Lung (tissue), 12 donors: ENCODE data around the gene DAG1. TPM values are rescaled to one million over a fixed set of nuclear protein-coding genes. Genes with fewer than 3 reads are reported as not detected.

ENCODE experiments used
- ATAC-seq: fragments of 200-7000 bp; cut with Tn5 transposase; one replicate; pipeline ENCODE4 v1.9.1; 2020; ENCODE audit warnings: moderate number of reproducible peaks; ENCODE audit not compliant: insufficient read depth, low FRiP score
- DNase-seq, 3 donors: peaks; one replicate each; pipeline ENCODE4 v3.0.0-alpha.2; 2013 to 2017
- H3K27ac ChIP-seq, 2 donors: one replicate each; pipeline ENCODE4 v1.5.1; 2013; ENCODE audit warnings: mild to moderate bottlenecking in 2 of 2, moderate library complexity in 2 of 2, control low read depth in 1 of 2, inconsistent platforms in 1 of 2, low read depth in 1 of 2, low read length in 1 of 2
- H3K27me3 ChIP-seq, 3 donors: one replicate each; pipeline ENCODE4 v1.5.1; 2013; ENCODE audit warnings: low read length in 2 of 3; ENCODE audit not compliant: control insufficient read depth in 3 of 3, insufficient read depth in 3 of 3
- H3K36me3 ChIP-seq, 4 donors: one replicate each; pipeline ENCODE4 v1.5.1; 2013; ENCODE audit warnings: low read length in 4 of 4, mild to moderate bottlenecking in 1 of 4, moderate library complexity in 1 of 4; ENCODE audit not compliant: control insufficient read depth in 4 of 4, insufficient read depth in 4 of 4
- H3K4me1 ChIP-seq, 5 donors: one replicate each; pipeline ENCODE4 v1.5.1; 2013; ENCODE audit warnings: low read length in 5 of 5, mild to moderate bottlenecking in 2 of 5, moderate library complexity in 1 of 5; ENCODE audit not compliant: control insufficient read depth in 5 of 5, insufficient read depth in 5 of 5
- H3K4me3 ChIP-seq: one replicate; pipeline ENCODE4 v1.5.1; 2013; ENCODE audit warnings: mild to moderate bottlenecking, control low read depth, moderate library complexity
- H3K9ac ChIP-seq, 2 donors: one replicate each; pipeline ENCODE4 v1.5.1; 2013; ENCODE audit warnings: low read length in 2 of 2, control low read depth in 1 of 2; ENCODE audit not compliant: insufficient read depth in 1 of 2
- H3K9me3 ChIP-seq, 4 donors: one replicate each; pipeline ENCODE4 v1.5.1; 2013; ENCODE audit warnings: low read length in 3 of 4, mild to moderate bottlenecking in 1 of 4, moderate library complexity in 1 of 4; ENCODE audit not compliant: control insufficient read depth in 4 of 4, insufficient read depth in 3 of 4
- WGBS, 2 donors: extraction: QIAGEN DNeasy Blood & Tissue Kit; methylation state at CpG; one replicate each; pipeline ENCODE4 v1.1.7; 2013; 5-methylcytosine and 5-hydroxymethylcytosine counted together
- polyA plus RNA-seq, 2 donors: library from polyadenylated mRNA; stranded (reverse); fragments of 200-250 nt; gene quantifications; one replicate each; pipeline ENCODE4 v1.2.1, GENCODE V29; 2013
- total RNA-seq, 2 donors: library from RNA; depleted of rRNA in 1 of 2; stranded (reverse); fragments of >200 nt in 1 of 2; gene quantifications; one replicate each; pipeline ENCODE4 v1.2.1, GENCODE V29; 2014 to 2021
- TF ChIP-seq, protein P1 (sequence below): IDR thresholded peaks from 2 replicates; pipeline ENCODE4 v1.5.1; 2012; ENCODE audit warnings: mild to moderate bottlenecking; ENCODE audit errors: control extremely low read depth, extremely low read depth
- donor health status: control.
- donor health status: control.
- donor health status: Bipolar disorder and iron deficiency.
- donor health status: healthy.
- donor health status: DM: yes; HTN: yes; CAD: no.

Gene DAG1
- total and polyA plus RNA-seq, 4 donors: 18.2 to 100 (median 38.0) TPM

DNA sequence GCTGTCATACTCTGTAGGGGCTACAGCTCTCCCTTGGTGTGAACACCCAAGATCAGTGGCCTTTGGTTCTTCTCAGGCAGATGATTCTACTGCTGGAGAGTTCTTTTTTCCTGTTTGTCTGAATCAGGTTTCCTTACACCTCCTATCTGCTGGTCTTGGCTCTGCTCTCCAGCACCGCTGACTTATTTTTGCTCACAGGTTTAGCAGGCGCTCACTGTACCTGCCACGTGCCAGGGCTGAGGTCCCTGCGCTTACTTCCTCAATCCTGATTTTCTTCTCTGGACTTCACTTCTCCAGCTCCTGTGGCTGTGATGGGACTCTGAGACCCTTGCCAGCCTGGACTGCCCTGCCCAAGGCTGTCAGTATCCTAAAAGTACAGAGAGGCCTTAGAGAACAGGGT is 93.7 kb downstream of the DAG1 start:
- TF ChIP-seq, protein P1, sequence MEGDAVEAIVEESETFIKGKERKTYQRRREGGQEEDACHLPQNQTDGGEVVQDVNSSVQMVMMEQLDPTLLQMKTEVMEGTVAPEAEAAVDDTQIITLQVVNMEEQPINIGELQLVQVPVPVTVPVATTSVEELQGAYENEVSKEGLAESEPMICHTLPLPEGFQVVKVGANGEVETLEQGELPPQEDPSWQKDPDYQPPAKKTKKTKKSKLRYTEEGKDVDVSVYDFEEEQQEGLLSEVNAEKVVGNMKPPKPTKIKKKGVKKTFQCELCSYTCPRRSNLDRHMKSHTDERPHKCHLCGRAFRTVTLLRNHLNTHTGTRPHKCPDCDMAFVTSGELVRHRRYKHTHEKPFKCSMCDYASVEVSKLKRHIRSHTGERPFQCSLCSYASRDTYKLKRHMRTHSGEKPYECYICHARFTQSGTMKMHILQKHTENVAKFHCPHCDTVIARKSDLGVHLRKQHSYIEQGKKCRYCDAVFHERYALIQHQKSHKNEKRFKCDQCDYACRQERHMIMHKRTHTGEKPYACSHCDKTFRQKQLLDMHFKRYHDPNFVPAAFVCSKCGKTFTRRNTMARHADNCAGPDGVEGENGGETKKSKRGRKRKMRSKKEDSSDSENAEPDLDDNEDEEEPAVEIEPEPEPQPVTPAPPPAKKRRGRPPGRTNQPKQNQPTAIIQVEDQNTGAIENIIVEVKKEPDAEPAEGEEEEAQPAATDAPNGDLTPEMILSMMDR: no peak
- 83 to 90% methylated on average over 4 of the region's 4 CpGs for WGBS, 2 donors
- DNase-seq: no peak

DNA sequence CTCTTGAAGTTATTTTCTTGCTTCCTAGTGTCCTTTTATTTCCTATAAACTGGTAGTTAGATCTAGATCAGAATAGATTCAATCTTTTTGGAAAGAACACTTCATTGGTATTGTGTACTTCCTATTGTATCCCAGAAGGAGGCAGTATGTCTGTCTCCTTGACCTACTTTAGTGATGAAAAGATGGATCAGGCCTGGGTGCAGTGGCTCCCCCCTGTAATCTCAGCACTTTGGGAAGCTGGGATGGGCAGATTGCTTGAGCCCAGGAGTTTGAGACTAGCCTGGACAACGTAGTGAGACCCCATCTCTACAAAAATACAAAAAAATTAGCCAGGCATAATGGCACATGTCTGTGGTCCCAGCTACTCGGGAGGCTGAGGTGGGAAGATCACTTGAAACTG is 96.2 kb downstream of the DAG1 start:
- ATAC-seq: no peak
- Histone ChIP-seq H3K4me3 (no peak overlapping the region), H3K36me3 (no peaks in the 10 kb centered on the region), H3K9ac (no peak overlapping the region), H3K9me3 (no peaks in the 10 kb centered on the region), H3K4me1 (no peaks in the 10 kb centered on the region), H3K27ac (no peak overlapping the region), H3K27me3 (no peaks in the 10 kb centered on the region)
- TF ChIP-seq, protein P1: no peak
- DNase-seq: no peak
- WGBS, 2 donors: 77 to 93% methylated on average over 2 of the region's 2 CpGs

More for the DNA sequence above, 93.7 kb downstream of the DAG1 start:
- H3K4me1 ChIP-seq: no peaks in the 10 kb centered on the region
- H3K27ac ChIP-seq: no peak overlapping the region
- no peaks in the 10 kb centered on the region for H3K36me3 ChIP-seq
- no peak overlapping the region for H3K9ac ChIP-seq
- no peak for ATAC-seq
- H3K4me3 ChIP-seq: no peak overlapping the region
- no peaks in the 10 kb centered on the region for H3K9me3 ChIP-seq
- H3K27me3 ChIP-seq: no peaks in the 10 kb centered on the region

DNA sequence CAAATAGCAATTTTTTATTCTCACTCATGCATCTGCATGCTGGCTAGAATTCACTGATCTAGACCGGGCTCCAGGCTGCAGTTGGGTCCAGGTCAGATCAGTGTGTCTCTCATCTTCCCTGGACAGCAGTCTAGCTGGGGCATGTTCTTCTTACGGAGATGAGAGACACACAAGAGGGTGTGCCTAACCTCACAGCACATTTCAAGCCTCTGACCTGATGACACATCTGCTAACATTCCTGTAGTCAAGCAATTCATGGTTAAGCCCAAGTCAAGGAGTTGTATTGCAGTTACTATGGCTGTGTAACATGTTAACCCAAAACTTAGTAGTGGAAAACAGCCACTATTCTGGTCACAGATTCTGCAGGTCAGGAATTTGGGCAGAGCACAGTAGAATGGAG is 97.3 kb downstream of the DAG1 start:
- no peak overlapping the region for H3K27ac ChIP-seq
- DNase-seq (no peak), ATAC-seq (no peak)
- TF ChIP-seq, protein P1: no peak
- H3K9me3 ChIP-seq: no peaks in the 10 kb centered on the region
- H3K4me3 ChIP-seq: no peak overlapping the region
- no peaks in the 10 kb centered on the region for H3K4me1 ChIP-seq
- H3K27me3 ChIP-seq: no peaks in the 10 kb centered on the region
- H3K9ac ChIP-seq: no peak overlapping the region
- 67 to 70% methylated on average over 2 of the region's 2 CpGs for WGBS, 2 donors
- H3K36me3 ChIP-seq: no peaks in the 10 kb centered on the region

DNA sequence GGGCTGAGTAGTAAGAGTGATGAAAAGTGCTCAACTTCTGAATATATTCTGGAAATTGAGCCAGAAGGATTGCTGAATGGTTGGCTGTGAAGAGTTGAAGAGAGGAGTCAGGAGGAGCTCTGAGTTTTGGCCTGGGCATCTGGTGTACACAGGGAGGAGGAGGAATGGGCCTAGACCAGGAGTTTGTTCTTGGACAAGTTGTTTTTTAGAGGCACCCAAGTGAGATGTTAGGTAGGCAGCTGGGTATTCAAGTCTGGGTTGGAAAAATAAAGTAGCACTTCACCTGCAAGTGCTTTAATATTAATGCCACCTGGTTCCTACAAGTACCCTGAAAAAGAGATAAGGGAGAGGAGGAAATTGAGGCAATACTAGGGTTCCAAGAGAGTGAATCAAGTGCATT is 98.9 kb downstream of the DAG1 start:
- TF ChIP-seq, protein P1: no peak
- H3K9me3 ChIP-seq: no peaks in the 10 kb centered on the region
- peak in 1 of 3 donors; percentile 0 for DNase-seq
- H3K4me3 ChIP-seq: no peak overlapping the region
- no peaks in the 10 kb centered on the region for H3K4me1 ChIP-seq
- H3K27ac ChIP-seq: no peak overlapping the region
- no peak overlapping the region for H3K9ac ChIP-seq
- no peak for ATAC-seq
- no peaks in the 10 kb centered on the region for H3K27me3 ChIP-seq
- H3K36me3 ChIP-seq: no peaks in the 10 kb centered on the region
